ENCODE measurements around the gene MAPK10.

- TF ChIP-seq EZH2 (IDR thresholded peaks at IDR 0.05) = no peak
- TF ChIP-seq POLR2AphosphoS5 (IDR thresholded peaks at IDR 0.05; ENCODE audit: borderline replicate concordance, low read depth, low read length) = no peak
- TF ChIP-seq FOXP2 (optimal IDR thresholded peaks at IDR 0.05; ENCODE audit: control extremely low read depth, extremely low read length, insufficient read depth) = no peak
These were observed 403.4 kb downstream of the MAPK10 start for GRCh38 chr4:85956293-85956945.

Data from SK-N-MC (cell line).